Neural cell (in vitro differentiated cells): ENCODE results near the gene DOCK9. TPM values are rescaled to one million over a fixed set of nuclear protein-coding genes. Genes with fewer than 3 reads are reported as not detected.

ENCODE experiments used
- polyA plus RNA-seq: library from polyadenylated mRNA; depleted of rRNA; stranded (reverse); fragments of >200 nt; gene quantifications from 2 replicates; pipeline ENCODE4 v1.2.3, GENCODE V29; 2014
- small RNA-seq, 3 experiments: library from RNA; depleted of rRNA; stranded (forward); fragments of <200 nt; gene quantifications; one replicate each; pipeline ENCODE3, GENCODE V24; 2012

Gene DOCK9
- polyA plus RNA-seq, 1 donor from 2014 or later = 11.4 TPM

Small RNAs within 50 kb of the gene (small RNA-seq; reads per million reads assigned to genes)
- gene AL161420.1 = 0 reads per million in 3 experiments
- 0 reads per million in 3 experiments for gene RNU6-83P

Other genes with a start within 250 kb of the DOCK9 start
- not detected in 2 replicates for gene SLC15A1, start 225.4 kb downstream of the DOCK9 start, polyA plus RNA-seq
- gene UBAC2, start 222.8 kb upstream of the DOCK9 start, polyA plus RNA-seq = 44.3 and 56.9 TPM in 2 replicates